Vagina (tissue), 2 donors: ENCODE measurements around the gene GOLT1A.

Experiments
- CTCF ChIP-seq, 3 experiments: fragments of 450-650 bp in 2 of 3; fragments of 200-600 bp in 1 of 3; sonication (generic) in 1 of 3; IDR thresholded peaks; one replicate each; pipeline ENCODE4 v1.5.1; 2017 to 2019; ENCODE audit warnings: antibody characterized with exemption in 3 of 3, mild to moderate bottlenecking in 2 of 3, moderate library complexity in 2 of 3
- POLR2A ChIP-seq, 2 donors: fragments of 450-650 bp; IDR thresholded peaks; one replicate each; pipeline ENCODE4 v1.6.1; 2017; ENCODE audit warnings: antibody characterized with exemption in 2 of 2, mild to moderate bottlenecking in 2 of 2, moderate library complexity in 2 of 2

- no peak for TF ChIP-seq CTCF (IDR thresholded peaks at IDR 0.05)
- TF ChIP-seq POLR2A (IDR thresholded peaks at IDR 0.05) = no peak
These were observed 41.4 kb upstream of the GOLT1A start for GRCh38 chr1:204255225-204255624.
